Right atrium auricular region (tissue), 2 donors: ENCODE measurements around the gene TSSK6. TPM values are rescaled to one million over a fixed set of nuclear protein-coding genes. Genes with fewer than 3 reads are reported as not detected.

Experiments
- DNase-seq: peaks from one replicate; pipeline ENCODE4 v3.0.0-alpha.2; 2019; ENCODE audit warnings: low spot score
- H3K27ac ChIP-seq, 2 donors: fragments of 200-600 bp; sonication (generic); 1 replicate in 1 of 2; 2 replicates in 1 of 2; pipeline ENCODE4 v1.5.1; 2016 to 2019
- H3K27me3 ChIP-seq, 2 donors: fragments of 200-600 bp; sonication (generic); one replicate each; pipeline versions ENCODE4 v1.5.1 to v1.6.0; 2017 to 2019
- H3K36me3 ChIP-seq: fragments of 200-600 bp; sonication (generic); one replicate; pipeline ENCODE4 v1.5.1; 2016
- H3K4me1 ChIP-seq, 2 donors: fragments of 200-600 bp; sonication (generic); one replicate each; pipeline versions ENCODE4 v1.5.1 to v1.6.0; 2017 to 2019
- H3K4me3 ChIP-seq, 2 donors: fragments of 200-600 bp; sonication (generic); 1 replicate in 1 of 2; 2 replicates in 1 of 2; pipeline ENCODE4 v1.5.1; 2017 to 2019; ENCODE audit warnings: mild to moderate bottlenecking in 1 of 2, moderate library complexity in 1 of 2
- H3K9me3 ChIP-seq, 2 donors: fragments of 200-600 bp; sonication (generic); one replicate each; pipeline ENCODE4 v1.5.1; 2019
- total RNA-seq, 2 donors: library from RNA; depleted of rRNA; stranded (reverse); fragments of >200 nt; gene quantifications; one replicate each; pipeline ENCODE4 v1.1.0, GENCODE V29; 2016
- TF ChIP-seq, protein P1 (sequence below), 2 donors: fragments of 200-600 bp; sonication (generic); IDR thresholded peaks; one replicate each; pipeline ENCODE4 v1.5.1; 2019; ENCODE audit warnings: antibody characterized with exemption in 2 of 2

Gene TSSK6
- total RNA-seq, 2 donors from 2014 or later = 1.2 to 1.3 TPM

DNA sequence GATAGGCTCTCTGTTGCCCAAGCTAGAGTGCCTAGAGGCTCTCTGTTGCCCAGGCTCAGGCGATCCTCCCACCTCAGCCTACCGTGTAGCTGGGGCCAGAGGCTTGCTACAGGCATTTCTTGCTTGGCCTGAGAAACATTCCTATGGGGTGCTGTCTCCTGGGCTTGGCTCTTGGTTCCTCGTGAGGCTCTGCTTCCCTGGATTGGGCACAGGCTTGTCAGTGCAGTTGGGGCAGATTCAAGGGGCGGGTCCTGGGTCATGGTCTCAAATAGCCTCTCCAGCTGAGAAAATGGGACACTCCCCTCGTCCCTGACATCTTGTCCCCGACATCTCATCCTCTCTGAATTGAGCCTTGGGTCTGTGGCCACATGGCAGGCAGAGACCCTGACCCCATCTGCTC, 4.9 kb downstream of the TSSK6 start:
- DNase-seq = no peak
- no peak overlapping the region for H3K4me3 ChIP-seq
- no peak overlapping the region for H3K27ac ChIP-seq
- no peaks in the 10 kb centered on the region for H3K9me3 ChIP-seq
- H3K27me3 ChIP-seq = no peaks in the 10 kb centered on the region
- peaks cover 0 to 13% of the 10 kb centered on the region in 2 donors for H3K4me1 ChIP-seq
- peaks cover 17% of the 10 kb centered on the region for H3K36me3 ChIP-seq
- TF ChIP-seq, protein P1, sequence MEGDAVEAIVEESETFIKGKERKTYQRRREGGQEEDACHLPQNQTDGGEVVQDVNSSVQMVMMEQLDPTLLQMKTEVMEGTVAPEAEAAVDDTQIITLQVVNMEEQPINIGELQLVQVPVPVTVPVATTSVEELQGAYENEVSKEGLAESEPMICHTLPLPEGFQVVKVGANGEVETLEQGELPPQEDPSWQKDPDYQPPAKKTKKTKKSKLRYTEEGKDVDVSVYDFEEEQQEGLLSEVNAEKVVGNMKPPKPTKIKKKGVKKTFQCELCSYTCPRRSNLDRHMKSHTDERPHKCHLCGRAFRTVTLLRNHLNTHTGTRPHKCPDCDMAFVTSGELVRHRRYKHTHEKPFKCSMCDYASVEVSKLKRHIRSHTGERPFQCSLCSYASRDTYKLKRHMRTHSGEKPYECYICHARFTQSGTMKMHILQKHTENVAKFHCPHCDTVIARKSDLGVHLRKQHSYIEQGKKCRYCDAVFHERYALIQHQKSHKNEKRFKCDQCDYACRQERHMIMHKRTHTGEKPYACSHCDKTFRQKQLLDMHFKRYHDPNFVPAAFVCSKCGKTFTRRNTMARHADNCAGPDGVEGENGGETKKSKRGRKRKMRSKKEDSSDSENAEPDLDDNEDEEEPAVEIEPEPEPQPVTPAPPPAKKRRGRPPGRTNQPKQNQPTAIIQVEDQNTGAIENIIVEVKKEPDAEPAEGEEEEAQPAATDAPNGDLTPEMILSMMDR (IDR thresholded peaks at IDR 0.05) = no peak

- Histone ChIP-seq H3K36me3 (peaks cover 36% of the 10 kb centered on the region), H3K27me3 (no peaks in the 10 kb centered on the region), H3K9me3 (no peaks in the 10 kb centered on the region), H3K27ac (no peak overlapping the region), H3K4me1 (no peaks in the 10 kb centered on the region), H3K4me3 (no peak overlapping the region)
- no peak for DNase-seq
- TF ChIP-seq, protein P1 (IDR thresholded peaks at IDR 0.05) = no peak
Measured at GRCh38 chr19:19508217-19508616, 7.1 kb downstream of the TSSK6 start.

DNA sequence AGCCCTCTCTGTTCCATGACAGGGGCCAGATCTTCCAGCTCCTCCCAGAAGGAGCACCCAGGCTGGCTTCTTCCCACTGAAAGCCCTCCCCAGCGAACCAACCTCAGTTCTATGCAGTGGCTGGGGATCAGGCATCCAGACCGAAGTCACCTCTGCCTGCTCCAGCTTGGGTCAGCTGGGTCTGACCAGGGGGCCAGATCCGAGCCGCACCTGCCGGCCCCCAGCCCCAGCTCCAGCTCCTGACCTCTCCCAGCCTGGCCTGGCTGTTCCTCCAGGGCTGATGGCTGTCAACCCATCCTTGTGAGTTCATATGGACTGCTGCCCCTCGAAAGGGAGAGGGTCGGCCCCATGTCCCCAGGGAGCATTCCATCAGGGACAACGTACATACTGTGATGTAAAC, 8.0 kb downstream of the TSSK6 start:
- DNase-seq = no peak
- Histone ChIP-seq H3K4me3 (no peak overlapping the region), H3K9me3 (no peaks in the 10 kb centered on the region), H3K4me1 (no peaks in the 10 kb centered on the region), H3K36me3 (peaks cover 45% of the 10 kb centered on the region), H3K27ac (no peak overlapping the region), H3K27me3 (no peaks in the 10 kb centered on the region)
- TF ChIP-seq, protein P1 (IDR thresholded peaks at IDR 0.05) = no peak

DNA sequence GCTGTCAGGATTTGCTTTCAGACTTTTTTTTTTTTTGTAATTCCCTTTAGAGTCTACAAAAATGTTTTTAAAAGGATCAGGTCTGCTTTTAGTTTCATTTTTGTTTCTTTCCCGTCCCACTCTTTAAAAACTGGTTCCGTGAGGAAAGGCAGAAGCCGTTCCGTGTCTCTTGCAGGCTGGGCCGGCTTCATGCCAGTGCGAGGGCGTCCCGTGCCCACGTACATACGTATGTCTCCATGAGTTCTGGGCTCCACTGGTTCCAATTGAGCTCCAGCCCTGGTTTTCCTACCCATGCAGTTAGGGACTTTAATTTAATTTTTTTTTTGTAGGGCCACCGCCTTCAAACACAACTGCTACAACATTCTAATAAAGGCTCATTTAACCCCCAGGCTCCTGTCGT, 8.8 kb downstream of the TSSK6 start:
- DNase-seq = no peak
- Histone ChIP-seq H3K9me3 (no peaks in the 10 kb centered on the region), H3K4me1 (no peaks in the 10 kb centered on the region), H3K27ac (no peak overlapping the region), H3K27me3 (no peaks in the 10 kb centered on the region), H3K4me3 (no peak overlapping the region), H3K36me3 (peaks cover 53% of the 10 kb centered on the region)
- TF ChIP-seq, protein P1 (IDR thresholded peaks at IDR 0.05) = no peak

DNA sequence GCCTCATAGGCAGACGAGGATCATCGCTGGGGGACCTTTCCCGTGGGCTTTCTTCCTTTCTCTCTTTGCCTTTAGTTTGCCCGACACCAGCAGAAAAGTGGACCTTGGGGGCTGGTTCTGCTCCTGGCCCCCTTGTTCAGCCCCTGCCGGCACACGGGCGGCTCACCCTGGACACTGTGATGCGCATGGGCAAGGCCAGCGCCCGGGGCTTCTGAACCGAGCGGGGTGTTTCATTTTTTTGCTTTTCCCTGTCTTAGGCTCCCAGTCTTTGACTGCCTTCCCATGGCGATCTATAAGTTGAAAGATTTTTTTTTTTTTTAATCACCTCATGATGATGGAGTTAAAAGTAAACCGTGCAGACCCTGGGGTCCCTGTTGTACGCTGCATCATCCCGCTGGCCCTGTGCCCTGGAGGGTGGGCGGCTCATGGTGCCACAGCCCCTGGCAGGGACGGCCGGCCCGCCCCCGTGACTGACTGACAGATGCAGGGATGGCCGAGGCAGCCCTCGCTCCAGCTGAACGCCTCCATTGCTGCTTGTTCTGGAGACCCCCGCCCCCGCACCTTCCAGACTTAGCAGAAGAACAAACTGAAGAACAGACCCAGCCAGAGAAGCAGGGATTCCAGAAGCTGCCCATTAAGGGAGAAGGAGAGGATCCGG, 9.6 kb downstream of the TSSK6 start:
- Histone ChIP-seq H3K4me3 (no peak overlapping the region), H3K9me3 (no peaks in the 10 kb centered on the region), H3K36me3 (peaks cover 60% of the 10 kb centered on the region), H3K27me3 (no peaks in the 10 kb centered on the region), H3K27ac (no peak overlapping the region), H3K4me1 (no peaks in the 10 kb centered on the region)
- TF ChIP-seq, protein P1 (IDR thresholded peaks at IDR 0.05) = no peak
- DNase-seq = no peak
